NCI-H1436 treated with DMSO at 0.1 percent for 48 hours (cell line): ENCODE data around the gene KIZ.

ENCODE experiments used
- DNase-seq: peaks from one replicate; lab custom pipeline; 2025; lab: John Stamatoyannopoulos, UW

The KIZ gene

GRCh38 chr20:21177767-21178166, 51.9 kb downstream of the KIZ start:
- DNase-seq, result no peak

DNA sequence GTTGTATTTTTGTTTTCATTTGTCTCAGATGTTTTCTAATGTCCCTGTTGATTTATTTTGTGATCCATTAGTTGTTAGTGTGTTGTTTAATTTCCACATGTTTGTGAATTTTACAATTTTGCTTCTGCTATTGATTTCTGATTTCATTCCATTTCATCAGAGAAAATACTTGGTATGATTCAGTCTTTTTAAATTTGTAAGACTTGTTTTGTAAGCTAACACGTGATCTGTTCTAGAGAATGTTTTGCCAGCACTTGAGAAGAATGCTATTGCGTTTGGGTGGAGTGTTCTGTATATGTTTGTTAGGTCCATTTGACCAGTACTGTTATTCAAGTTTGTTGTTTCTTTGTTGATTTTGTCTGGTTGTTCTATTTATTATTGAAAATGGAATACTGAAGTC, 53.9 kb downstream of the KIZ start:
- DNase-seq, result no peak

GRCh38 chr20:21180248-21180647, 54.4 kb downstream of the KIZ start:
- no peak for DNase-seq

DNA sequence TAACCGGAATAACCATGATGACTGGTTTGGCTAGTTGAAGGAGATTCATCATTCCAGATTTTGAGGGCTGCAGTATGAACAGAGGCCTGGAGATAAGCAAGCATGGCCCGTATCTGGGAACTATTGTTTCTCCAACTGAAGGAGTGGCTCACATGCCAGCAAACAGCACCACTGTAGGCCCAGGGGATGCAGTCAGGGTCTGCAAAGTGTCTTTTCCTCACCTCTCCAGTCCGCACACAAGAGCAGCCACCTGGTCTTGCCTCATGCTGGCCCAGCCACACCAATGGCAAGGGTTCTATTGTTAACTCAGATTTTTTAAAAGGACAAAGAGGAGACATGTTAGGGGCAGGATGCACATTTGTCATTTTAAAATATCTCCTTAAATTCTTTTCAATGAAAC, 55.1 kb downstream of the KIZ start:
- no peak for DNase-seq

DNA sequence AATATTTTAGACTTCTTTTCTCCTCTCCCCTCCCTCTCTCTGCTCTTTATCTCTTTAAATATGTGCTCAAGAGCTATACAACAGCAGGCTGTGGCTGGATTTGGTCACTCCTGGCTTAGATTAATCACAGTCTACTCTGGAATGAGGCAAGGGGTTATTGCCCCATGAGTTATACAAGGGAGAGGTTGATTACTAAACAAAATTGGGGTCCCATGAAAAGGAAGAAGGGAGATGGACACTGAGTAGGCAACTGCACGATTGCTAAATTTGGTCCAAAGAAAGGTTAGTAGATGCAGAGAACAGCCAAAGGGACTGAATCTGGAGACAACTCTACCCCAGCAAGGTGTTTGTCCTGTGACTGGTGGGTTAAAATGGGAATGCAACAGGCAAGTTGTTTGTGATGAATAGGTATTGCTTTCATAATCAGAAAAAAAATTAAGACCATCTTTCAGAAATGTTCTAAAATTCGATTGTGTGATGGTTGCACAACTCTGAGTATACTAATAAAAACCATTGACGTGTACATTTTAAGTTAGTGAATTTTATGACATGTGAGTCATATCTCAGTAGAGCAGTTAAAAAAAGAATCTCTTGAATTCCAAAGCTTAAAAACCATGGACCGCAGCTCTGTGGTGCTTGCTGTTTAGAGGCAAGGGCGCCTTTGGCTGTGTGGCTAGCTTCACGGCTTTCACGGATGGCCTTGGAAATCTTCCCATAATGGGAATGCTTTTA, 57.1 kb downstream of the KIZ start:
- DNase-seq, result no peak

- DNase-seq, result no peak
Observed at GRCh38 chr20:21183722-21184121, 57.8 kb downstream of the KIZ start.

DNA sequence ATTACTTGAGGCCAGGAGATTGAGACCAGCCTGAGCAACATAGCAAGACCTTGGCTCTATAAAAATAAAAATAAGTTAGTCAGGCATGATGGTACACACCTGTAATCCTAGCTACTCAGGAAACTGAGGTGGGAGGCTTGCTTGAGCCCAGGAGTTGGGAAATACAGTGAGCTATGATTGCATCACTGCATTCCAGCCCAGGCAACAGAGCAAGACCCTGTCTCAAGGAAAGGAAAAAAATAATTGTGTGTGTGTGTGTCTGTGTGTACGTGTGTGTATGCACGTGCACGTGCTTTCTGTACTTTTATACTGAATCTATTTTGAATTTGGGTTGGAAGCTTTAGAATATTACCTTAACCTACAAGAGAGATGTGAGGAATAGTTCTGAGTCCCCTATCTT, 58.9 kb downstream of the KIZ start:
- no peak for DNase-seq

DNA sequence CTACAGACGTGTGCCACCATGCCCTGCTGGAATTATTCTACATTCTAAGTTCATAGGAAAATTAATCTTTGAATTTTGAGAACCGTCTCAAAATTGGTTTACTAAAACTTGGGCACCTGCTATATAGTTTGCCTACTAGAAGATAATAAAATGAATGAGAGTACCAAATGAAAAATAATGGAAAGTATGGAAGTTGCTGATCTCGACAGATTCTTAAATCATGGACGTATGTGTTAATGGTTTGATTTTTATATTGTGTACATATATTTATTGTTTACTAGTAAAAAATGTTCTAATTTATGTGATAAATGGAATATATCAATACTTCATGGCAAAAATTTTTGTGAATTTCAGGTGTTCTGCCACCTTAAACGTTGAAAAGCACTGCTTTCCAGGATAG, 60.0 kb downstream of the KIZ start:
- no peak for DNase-seq

GRCh38 chr20:21189761-21190523, 64.1 kb downstream of the KIZ start:
- DNase-seq, result no peak

GRCh38 chr20:21190869-21191268, 65.0 kb downstream of the KIZ start:
- DNase-seq, result no peak

DNA sequence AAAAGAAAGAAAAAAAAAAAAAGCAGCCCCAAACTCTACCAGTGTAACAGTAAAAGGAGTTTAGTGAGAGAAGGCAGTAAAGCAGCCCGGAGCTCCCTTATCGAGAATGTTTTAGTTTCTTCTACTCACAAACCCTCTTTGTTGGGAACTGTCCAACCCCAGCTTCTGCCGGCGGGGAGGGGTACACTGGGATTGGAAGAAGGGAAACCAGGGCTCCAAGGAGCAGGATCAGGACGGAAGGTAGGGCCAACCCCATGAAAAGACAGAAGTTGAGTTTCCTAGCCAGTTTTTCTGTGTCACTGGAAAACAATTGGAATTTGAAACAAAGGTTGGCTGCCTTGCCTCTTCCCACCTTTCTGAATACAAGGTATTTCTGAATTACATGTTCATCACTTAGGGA, 66.0 kb downstream of the KIZ start:
- DNase-seq, result no peak

DNA sequence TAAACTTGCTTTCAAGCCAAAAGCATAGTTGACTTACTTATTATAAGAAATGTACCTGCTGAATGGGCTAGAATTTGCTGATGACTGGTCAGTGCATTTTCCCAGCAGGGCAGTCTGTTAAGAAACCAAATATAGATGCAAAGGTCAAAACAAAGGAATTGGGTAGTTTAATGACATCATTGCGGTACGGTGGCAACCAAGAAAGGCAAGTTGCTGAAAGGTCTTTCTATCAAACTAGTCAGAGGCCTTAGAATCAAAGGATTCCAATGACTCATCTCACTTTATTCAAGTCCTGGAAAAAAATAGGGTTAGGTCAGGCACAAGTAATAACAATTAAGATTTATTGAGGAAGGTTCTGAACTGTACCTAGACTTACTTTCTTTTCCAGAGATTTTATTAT, 76.4 kb downstream of the KIZ start:
- no peak for DNase-seq

GRCh38 chr20:21203088-21203656, 77.3 kb downstream of the KIZ start:
- DNase-seq, result no peak

- no peak for DNase-seq
Observed at GRCh38 chr20:21206584-21206983, 80.7 kb downstream of the KIZ start.

DNA sequence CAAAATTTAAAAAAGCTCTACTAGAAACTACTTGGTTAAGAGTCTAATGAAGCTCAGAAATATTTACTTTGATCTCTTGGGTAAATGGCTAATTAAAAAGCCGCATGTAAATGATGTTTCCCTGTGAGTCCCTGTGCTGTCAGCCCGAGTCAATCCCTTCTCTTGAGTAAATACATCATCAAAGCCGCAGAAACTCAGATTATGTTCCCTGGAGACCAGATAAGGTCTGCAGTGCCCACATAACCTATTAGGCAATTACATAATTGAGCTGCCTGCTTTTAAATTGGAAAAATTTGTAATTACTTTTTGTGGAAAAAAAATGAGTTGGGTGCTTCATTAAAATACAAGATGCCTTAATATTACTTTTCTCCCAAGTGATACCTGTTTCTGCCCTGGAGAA, 83.1 kb downstream of the KIZ start:
- DNase-seq, result peak; percentile 25

DNA sequence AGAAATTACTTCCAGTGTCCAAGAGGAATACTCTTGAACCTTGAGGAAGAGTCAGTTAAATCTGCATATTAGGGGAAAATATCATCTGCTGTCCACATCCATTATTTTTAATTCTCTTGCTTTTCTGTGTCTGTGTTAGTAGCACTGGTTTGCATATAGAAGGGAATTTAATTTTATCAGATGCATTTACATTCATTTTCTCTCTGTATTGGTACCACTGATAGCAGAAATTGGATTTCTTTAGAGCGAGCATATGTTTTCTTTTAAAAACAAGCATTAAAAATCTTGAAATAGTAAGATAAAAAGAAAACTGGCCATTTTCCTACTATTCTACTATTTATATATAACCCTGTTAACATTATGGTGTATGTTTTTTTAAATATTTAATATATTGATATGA, 83.8 kb downstream of the KIZ start:
- DNase-seq, result no peak

DNA sequence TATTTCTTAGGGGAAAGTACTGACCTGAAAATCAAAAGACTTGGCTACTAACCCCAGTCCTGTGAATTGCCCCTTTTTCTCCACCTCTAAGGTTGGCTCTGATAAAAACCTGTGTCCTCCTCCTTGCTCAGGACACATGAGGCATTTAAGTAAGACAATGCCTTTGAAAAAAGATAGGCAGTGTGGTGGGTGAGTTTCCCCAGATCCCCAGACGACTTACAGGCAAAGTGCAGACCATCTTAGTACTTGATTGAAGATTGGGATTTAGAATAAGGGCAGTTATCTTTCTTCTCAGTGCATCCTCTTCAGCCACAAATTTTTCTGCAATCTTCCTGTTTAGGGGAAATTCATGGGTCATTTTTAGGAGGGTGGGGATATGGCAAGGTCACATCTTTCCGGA, 87.8 kb downstream of the KIZ start:
- no peak for DNase-seq

DNA sequence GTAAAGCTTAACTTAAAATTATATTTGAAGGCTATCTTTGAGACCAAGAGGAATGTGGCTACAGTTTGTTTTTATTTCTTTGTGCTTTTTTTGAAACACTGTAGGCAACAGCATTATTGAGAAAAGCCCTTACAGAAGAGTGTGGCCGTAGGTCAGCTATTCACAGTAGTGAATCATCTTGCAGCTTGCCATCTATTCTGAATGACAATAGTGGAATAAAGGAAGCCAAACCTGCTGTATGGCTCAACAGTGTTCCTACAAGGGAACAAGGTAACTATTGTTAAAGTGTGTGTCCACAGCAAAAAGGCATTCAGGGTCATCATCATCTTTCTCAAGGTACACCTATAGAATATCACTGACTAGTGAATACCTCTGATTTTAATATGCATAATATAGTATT, 88.5 kb downstream of the KIZ start:
- DNase-seq, result no peak

DNA sequence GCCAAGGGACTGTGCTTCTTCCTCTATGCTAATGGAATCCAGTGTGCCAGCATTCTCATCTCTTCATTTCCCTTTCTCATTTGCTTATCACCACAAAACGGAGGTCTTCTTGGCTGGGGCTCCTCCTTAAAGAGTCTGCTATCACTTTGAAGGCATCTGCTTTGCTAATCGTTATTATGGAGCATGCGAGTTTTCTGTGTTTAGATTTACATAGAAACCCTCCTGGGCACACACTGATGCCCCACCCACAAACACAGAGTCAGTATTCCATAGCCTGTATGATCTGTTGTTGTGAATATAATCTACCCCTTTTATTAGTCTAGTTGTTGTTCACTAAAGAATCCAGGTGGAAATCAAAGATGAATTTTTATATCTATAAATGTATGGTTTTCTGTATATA, 93.8 kb downstream of the KIZ start:
- DNase-seq, result no peak

DNA sequence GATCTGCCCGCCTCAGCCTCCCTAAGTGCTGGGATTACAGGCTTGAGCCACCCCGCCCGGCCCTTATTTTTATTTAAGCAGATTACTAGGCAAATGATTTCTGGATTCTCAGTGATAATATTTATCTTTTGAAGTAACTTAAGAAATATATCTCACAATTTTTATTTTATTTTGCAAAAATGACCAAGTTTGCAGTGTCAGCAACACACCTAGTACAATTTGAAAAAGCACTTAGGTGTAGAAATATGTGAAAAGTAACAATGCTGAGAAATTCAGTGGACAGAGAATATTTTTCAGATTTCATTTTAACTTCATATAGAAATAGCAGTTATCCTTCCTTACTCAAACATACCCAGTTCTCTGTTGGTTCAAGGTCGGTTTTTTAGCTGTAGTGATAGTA, 98.3 kb downstream of the KIZ start:
- no peak for DNase-seq

- DNase-seq, result no peak
Observed at GRCh38 chr20:21225215-21225947, 99.5 kb downstream of the KIZ start.

GRCh38 chr20:21228511-21228910, 102.6 kb downstream of the KIZ start:
- no peak for DNase-seq

GRCh38 chr20:21229163-21229562, 103.3 kb downstream of the KIZ start:
- DNase-seq, result no peak
